Activated B cell treated with CpG ODN at 0.5 μM for 24 hours (primary cell): ENCODE measurements around the gene GDPD4. TPM values are rescaled to one million over a fixed set of nuclear protein-coding genes. Genes with fewer than 3 reads are reported as not detected.

Experiments used
- ATAC-seq: fragments of 200-7000 bp; cut with Tn5 transposase; one replicate; pipeline ENCODE4 v1.10.0; 2021; ENCODE audit warnings: low read depth, mild to moderate bottlenecking, moderate library complexity
- CTCF ChIA-PET: fragments of 350-600 bp; sonication (Branson Sonifier 250); formaldehyde crosslinking; loops from one replicate; lab custom pipeline; 2021; ENCODE audit warnings: antibody characterized with exemption; lab: Charles Lee
- POLR2A ChIA-PET: fragments of 350-600 bp; sonication (Branson Sonifier 250); formaldehyde crosslinking; loops from one replicate; lab custom pipeline; 2021; ENCODE audit warnings: antibody characterized with exemption; lab: Charles Lee
- DNase-seq: peaks from one replicate; pipeline ENCODE4 v3.0.0; 2022
- H3K27ac Mint-ChIP-seq: one replicate; pipeline ENCODE4 v1.8.0; 2020; ENCODE audit warnings: mixed read lengths
- H3K27me3 Mint-ChIP-seq: one replicate; pipeline ENCODE4 v1.8.0; 2021; ENCODE audit warnings: mixed read lengths
- H3K36me3 Mint-ChIP-seq: one replicate; pipeline ENCODE4 v1.8.0; 2021; ENCODE audit warnings: low read depth, mixed read lengths
- H3K4me1 Mint-ChIP-seq: one replicate; pipeline ENCODE4 v1.8.0; 2021; ENCODE audit warnings: mixed read lengths
- H3K4me3 Mint-ChIP-seq: one replicate; pipeline ENCODE4 v1.8.0; 2020; ENCODE audit warnings: mild to moderate bottlenecking, mixed read lengths
- H3K9me3 Mint-ChIP-seq: one replicate; pipeline ENCODE4 v1.8.0; 2020; ENCODE audit warnings: mixed read lengths
- intact Hi-C: fragments of 100-400 bp; cut with micrococcal nuclease; formaldehyde crosslinking; loops from one replicate; pipeline ENCODE4 v1.15.1; 2024
- total RNA-seq: library from RNA; stranded (reverse); gene quantifications from 2 replicates; pipeline ENCODE4 v1.2.3, GENCODE V29; 2022
- TF ChIP-seq, protein P1 (sequence below): fragments of 200-600 bp; IDR thresholded peaks from one replicate; pipeline ENCODE4 v1.8.0; 2022; ENCODE audit warnings: antibody characterized with exemption, mild to moderate bottlenecking

GDPD4 gene
- total RNA-seq, 1 donor from 2014 or later: not detected

DNA sequence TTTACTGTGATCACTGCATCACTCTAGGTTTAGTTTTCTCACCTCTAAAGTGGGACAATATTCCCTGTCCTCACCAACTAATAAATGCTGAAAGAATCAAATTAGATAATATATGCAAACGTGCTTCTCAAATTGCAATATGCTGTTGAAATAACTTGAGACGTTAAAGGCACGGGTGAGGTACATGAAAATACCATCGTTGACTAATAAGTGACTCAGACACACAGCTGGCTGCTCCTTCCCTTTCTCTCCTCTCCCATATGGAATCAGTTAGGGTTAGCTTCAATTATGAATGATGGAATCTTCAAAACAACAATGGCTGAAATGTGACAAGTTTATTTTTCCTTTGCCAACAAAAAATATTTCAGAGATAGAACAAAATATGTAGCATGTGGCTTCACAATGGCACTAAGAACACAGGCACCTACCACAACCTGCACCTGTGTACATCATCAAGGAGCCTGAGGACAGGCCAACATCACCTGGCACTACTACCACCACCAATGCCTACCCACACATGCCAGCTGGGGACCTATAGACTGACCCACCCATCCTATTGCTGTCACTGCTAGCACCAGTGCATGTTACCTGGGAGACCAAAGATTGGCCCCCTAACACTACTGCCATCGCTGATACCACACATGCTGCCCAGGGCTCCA lies 13.7 kb downstream of the GDPD4 start:
- intact Hi-C loops: no loop called here
- ChIA-PET CTCF (no interaction called here), POLR2A (no interaction called here)
- DNase-seq (no peak), ATAC-seq (no peak)
- H3K27ac Mint-ChIP-seq: no peak overlapping the region
- no peaks in the 10 kb centered on the region for H3K4me1 Mint-ChIP-seq
- H3K36me3 Mint-ChIP-seq: no peaks in the 10 kb centered on the region
- TF ChIP-seq, protein P1, sequence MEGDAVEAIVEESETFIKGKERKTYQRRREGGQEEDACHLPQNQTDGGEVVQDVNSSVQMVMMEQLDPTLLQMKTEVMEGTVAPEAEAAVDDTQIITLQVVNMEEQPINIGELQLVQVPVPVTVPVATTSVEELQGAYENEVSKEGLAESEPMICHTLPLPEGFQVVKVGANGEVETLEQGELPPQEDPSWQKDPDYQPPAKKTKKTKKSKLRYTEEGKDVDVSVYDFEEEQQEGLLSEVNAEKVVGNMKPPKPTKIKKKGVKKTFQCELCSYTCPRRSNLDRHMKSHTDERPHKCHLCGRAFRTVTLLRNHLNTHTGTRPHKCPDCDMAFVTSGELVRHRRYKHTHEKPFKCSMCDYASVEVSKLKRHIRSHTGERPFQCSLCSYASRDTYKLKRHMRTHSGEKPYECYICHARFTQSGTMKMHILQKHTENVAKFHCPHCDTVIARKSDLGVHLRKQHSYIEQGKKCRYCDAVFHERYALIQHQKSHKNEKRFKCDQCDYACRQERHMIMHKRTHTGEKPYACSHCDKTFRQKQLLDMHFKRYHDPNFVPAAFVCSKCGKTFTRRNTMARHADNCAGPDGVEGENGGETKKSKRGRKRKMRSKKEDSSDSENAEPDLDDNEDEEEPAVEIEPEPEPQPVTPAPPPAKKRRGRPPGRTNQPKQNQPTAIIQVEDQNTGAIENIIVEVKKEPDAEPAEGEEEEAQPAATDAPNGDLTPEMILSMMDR: no peak
- H3K27me3 Mint-ChIP-seq: peaks cover 17% of the 10 kb centered on the region
- no peak overlapping the region for H3K4me3 Mint-ChIP-seq
- no peaks in the 10 kb centered on the region for H3K9me3 Mint-ChIP-seq

DNA sequence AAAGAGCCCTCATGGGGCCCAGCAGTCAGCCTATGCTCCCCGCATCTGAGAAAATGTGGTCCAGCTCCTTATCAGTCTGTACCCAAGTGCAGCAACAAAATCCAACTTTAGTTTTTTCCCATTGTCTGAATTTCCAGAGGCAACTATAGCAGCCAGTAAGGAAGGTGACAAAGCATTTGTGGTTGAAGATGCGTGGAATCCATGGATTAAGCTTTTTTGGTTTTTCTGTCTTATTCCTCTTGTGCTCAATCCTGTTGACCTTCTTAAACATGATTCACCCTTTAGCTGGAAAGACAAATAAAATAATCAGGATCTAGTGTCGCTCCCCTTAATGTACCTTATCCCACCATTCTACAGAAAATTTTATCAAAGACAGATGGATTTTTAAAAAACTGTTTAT lies 14.3 kb downstream of the GDPD4 start:
- intact Hi-C loops: no loop called here
- Mint-ChIP-seq H3K36me3 (no peaks in the 10 kb centered on the region), H3K4me1 (no peaks in the 10 kb centered on the region), H3K9me3 (no peaks in the 10 kb centered on the region), H3K27ac (no peak overlapping the region), H3K27me3 (peaks cover 17% of the 10 kb centered on the region), H3K4me3 (no peak overlapping the region)
- no peak for DNase-seq
- TF ChIP-seq, protein P1: no peak
- ATAC-seq: no peak
- CTCF ChIA-PET: no interaction called here
- POLR2A ChIA-PET: no interaction called here

DNA sequence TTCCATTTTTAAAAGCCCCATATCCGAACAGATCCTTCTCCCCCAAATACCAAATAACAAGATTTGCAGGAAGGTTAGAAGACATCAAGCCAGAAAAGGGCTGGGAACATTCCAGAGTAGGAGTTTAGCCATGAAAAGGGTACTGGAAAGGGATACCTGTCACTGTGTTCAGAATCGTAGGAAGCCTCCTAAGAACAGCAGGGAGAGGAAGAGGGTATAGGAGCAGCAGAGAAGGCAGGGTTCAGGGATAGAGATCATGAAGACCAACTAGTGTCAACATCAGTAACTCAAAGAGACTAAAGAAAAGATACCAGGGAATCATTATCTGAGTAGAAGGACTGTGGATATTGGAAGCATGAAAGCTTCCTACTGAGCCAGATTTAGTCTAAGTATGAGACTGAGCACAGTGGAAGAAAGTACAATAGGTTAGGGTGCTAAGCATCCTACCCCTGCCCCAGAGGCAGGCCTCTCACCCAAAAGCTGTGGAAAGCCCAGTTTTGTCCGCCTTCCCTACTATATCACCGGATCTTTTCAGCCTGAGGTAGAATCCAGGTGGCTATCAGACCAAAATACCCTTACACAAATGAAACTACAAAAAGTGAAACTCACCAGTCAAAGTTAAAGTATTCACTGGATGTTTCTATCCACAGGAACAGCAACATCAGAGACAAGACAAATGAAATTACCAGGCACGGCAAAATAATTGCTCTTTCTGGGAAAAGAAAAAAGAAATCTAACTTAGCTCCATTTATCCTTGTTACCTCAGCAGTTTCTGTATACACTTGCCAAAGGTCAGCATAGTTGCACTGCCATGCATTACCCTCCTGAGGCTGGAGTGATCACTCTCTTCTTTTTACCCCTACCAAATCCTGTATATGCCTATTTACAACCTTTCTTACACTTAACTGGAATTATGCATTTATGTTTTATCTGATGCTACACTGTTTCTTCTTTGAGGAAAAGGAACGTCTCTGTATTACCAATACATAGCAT lies 16.7 kb downstream of the GDPD4 start:
- no peak overlapping the region for H3K4me3 Mint-ChIP-seq
- no peak for DNase-seq
- TF ChIP-seq, protein P1: no peak
- intact Hi-C loops: no loop called here
- H3K27me3 Mint-ChIP-seq: peaks cover 16% of the 10 kb centered on the region
- POLR2A ChIA-PET: no interaction called here
- no peaks in the 10 kb centered on the region for H3K36me3 Mint-ChIP-seq
- ATAC-seq: no peak
- no peak overlapping the region for H3K27ac Mint-ChIP-seq
- H3K9me3 Mint-ChIP-seq: peaks cover 5% of the 10 kb centered on the region
- CTCF ChIA-PET: no interaction called here
- no peaks in the 10 kb centered on the region for H3K4me1 Mint-ChIP-seq

DNA sequence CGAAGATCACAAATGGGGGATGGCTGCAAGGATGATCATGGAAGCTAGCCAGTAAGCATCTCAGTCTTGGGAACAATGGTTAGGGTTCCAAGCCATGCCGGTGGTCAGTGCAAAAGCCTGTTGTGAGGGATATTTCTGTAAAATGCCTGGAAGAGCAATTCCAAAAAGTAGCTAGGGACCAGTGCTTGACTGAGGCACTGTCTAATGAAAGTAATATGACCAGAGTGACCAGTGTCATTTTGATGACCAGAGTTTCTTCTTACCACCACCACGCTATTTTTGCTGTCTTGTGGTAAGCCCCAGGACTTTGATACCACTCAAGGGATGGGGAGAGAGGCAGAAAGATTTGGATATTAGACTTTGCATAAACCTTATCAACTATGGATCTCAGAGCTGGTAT lies 18.4 kb downstream of the GDPD4 start:
- no peak for DNase-seq
- Mint-ChIP-seq H3K27me3 (peaks cover 15% of the 10 kb centered on the region), H3K4me3 (no peak overlapping the region), H3K4me1 (no peaks in the 10 kb centered on the region), H3K36me3 (no peaks in the 10 kb centered on the region), H3K27ac (no peak overlapping the region), H3K9me3 (peaks cover 5% of the 10 kb centered on the region)
- ATAC-seq: no peak
- POLR2A ChIA-PET: no interaction called here
- CTCF ChIA-PET: no interaction called here
- TF ChIP-seq, protein P1: no peak
- intact Hi-C loops: no loop called here
